ENCODE results near the gene WWC1.

WWC1 gene

DNA sequence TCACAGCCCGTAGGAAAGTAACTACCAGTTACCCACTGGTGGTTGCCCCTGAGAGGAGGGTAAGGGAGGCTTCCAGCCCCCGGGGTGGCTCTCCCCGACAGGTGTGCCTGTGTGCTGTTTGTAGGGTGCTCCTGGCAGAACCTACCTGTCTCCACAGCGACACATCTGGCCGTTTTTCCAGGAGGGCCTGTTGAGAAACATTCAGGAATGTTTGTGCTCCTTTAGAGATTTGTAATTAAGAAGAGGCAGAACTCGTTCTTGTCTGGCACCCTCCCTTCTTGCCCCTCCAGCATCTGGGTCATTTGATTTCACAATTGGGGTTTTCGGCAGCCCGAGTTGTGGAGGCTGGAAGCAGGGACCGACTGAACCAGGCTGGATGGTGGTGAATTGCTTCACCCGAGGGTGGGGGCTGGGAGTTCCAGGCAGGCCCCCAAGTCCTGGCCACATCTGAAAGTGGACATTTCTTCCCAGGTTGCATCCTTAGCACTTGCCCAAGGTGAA lies 74.2 kb downstream of the WWC1 start:
- no peak for DNase-seq

- DNase-seq = no peak
These were observed 74.7 kb downstream of the WWC1 start for GRCh38 chr5:168366116-168366515.

DNA sequence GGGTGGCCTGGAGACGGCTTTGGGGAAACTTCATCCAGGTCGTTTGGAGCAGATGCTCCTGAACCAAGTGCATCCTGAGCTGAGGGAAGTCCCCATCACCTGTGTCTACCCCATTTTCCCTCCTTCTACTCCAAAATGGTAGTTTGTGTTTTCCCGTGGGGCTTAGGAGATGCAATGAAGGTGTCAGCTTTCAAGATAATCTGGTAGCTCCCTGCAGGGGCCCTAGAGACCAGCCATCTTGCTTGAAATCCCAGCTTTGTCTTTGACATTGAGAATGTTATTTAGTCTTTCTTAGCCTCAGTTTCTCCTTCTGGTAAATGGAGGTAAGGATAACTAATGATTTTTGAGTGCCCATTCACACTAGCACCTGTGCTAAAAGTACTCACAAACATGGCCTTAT lies 77.4 kb downstream of the WWC1 start:
- DNase-seq = no peak

- DNase-seq = no peak
These were observed 79.4 kb downstream of the WWC1 start for GRCh38 chr5:168370831-168371230.

DNA sequence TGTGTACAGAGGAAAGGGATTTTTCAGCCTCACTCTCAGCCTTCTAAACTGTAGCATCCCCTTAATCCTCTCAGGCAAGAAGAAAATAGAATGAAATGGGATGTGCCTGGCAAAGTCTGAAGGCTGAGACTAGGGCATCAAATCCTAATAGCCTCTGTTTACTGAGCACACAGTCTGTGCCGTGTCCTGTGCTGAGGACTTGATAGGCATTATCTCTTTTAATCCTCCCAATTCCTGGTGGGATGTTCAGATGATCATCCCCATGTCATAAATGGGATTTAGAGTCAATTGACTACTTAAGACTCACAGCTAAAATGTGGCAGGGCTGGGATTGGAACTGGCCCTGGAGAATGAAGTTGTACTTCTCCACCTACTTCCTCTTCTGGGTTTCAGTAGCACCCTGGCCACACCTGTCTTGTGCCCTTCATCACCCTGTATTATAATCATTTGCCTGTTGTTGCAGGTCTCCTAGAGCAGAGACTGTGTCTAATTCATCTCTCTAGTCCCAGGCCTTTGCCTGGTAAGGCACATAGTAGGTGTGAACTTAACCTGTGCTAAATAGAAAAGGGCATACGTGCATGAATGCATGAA lies 81.0 kb downstream of the WWC1 start:
- no peak for DNase-seq

GRCh38 chr5:168374532-168374931 lies 83.1 kb downstream of the WWC1 start:
- DNase-seq = no peak

GRCh38 chr5:168375214-168375613 lies 83.8 kb downstream of the WWC1 start:
- no peak for DNase-seq

- DNase-seq = no peak
These were observed 86.1 kb downstream of the WWC1 start for GRCh38 chr5:168377525-168377924.

- DNase-seq = no peak
These were observed 87.3 kb downstream of the WWC1 start for GRCh38 chr5:168378741-168379140.

DNA sequence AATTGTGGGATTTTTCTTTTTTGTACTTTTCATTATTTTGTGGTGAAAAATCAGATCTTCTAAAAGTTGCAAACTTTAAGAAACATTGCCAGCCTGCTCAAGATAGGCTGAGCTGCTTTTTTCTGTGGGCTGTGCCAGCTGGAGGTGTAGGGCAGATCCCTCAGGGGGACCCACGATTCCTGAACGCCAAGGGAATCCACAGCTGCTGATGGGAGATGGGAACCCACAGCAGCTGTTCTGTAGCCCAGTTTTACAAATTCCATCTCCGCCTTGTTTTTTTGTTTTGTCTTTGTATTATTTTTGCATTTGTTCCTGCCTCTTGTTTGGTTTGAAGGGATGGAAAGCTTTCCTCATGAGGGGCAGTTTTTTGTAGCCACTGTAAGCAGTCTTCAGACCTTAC lies 91.0 kb downstream of the WWC1 start:
- no peak for DNase-seq

DNA sequence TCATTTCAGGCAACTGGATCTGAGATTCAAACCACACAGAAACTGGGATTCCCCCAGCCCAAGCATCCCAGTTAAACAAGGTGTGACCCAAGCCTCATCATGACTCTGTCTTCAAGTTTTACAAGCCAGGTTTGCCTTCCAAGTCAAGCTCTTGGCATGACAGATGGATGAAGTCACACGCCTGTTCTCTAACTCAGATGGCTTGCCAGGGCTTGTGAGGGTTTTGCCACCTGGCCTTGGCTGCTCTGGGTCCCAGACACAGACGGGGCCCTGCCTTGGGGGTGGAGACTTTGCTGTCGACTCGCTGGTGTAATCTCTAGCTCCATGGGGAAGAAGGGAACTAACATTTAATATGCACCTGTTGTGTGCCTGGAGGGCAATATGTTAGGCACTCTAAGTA lies 99.0 kb downstream of the WWC1 start:
- DNase-seq = no peak

- no peak for DNase-seq
These were observed 102.3 kb downstream of the WWC1 start for GRCh38 chr5:168393773-168394172.

DNA sequence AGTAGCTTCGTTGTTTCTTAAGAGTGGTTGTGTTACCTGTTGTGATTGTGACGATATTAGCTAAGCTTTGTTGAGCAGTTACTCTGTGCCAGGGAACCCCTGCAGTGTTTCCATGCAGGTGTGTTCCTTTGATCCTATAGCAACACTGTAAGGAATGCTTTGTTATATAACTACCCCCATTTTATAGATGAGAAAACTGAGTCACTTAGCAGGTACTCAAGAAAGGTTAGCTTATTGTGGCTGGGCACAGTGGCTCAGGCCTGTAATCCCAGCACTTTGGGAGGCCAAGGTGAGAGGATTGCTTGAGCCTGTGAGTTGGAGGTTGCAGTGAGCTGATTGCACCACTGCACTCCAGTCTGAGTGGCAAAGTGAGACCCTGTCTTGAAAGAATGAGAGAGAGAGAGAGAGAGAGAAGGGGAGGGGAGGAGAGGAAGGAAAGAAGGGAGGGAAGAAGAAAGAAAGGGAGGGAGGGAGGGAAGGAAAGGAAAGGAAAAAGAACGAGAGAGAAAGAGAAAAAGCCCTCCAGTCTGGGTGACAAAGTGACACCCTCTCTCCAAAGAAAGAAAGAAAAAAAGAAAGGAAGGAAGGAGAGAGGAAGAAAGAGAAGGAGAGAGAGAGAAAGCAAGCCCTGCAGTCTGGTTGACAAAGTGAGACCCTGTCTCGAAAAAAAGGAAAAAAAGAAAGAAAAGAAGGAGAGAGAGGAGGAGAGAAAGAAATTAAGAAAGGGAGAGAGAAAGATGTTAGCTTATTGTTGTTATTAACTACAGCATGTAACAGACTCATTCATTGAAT lies 109.2 kb downstream of the WWC1 start:
- no peak for DNase-seq

- DNase-seq = no peak
These were observed 109.8 kb downstream of the WWC1 start for GRCh38 chr5:168401226-168401625.

DNA sequence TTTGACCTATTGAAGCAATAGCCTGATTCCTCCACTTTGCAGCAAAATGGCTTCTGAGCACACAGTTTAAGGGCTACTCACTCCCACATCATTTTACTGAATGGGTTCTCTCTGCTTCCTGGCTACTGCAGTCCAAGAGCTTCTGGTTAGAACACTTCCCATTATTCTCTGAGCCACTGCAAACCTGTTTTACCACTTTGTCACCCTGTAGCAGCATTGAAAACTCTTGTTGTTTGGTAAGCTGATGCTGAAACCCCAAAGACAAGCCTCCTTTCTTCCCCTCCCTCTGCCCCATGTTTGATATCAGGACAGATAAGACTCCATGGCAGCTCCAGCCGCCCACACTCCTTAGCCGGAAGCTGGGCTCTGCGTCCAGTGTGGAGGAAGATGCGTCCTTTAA lies 110.4 kb downstream of the WWC1 start:
- no peak for DNase-seq

DNA sequence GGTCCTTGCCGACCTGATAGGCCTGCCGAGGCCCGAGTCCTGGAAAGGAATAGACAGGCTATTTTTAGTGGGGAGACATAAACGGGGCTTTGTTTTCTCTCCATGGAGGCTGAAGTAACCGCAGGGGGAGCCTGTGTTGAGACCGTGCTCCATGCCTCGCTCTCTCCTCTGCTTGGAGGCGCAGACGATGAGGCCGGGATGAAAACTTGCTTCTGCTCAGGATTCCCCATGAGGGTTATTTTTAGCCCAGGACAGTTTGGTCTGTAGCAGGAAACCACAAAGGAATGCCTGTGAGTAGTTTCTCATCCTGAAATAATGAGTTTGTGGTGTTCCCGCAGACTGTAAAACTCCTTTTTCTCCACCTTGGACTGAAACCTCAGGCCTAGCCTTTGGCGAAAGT lies 112.9 kb downstream of the WWC1 start:
- no peak for DNase-seq

GRCh38 chr5:168407211-168407610 lies 115.8 kb downstream of the WWC1 start:
- no peak for DNase-seq

DNA sequence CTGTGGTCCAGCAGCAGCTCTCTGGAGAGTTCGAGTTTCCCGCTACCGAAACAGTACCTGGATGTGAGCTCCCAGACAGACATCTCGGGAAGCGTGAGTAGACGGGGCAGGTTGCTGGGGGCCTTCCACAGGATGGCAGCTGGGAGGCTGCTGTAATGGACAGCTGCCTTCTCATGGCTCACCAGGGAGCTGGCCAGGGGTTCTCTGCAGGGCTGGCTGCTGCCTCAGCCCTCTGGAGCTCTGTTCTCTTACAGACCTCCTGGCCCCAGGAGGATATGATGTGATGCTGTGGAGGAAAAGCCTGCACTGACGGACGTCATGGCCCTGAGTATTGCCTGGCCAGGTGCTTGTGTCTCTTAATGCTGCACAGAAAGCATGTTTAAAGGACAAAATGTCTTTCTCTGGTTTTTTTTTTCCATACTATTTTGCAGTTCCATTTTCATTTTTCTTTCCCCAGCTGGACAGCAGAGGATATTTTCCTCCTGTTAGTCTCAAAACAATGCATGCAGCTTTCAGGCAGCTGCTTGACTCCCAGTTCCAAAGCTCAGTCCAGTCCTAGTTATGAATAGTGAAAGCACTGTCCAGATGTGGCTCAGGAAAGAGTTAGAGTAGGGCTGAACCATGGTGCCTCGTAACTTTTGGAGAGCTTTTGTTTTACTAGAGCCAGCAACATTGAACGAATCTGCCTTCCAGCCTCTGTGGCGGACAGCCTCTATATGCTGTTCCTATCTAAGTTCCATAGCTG lies 117.3 kb downstream of the WWC1 start:
- DNase-seq = no peak

DNA sequence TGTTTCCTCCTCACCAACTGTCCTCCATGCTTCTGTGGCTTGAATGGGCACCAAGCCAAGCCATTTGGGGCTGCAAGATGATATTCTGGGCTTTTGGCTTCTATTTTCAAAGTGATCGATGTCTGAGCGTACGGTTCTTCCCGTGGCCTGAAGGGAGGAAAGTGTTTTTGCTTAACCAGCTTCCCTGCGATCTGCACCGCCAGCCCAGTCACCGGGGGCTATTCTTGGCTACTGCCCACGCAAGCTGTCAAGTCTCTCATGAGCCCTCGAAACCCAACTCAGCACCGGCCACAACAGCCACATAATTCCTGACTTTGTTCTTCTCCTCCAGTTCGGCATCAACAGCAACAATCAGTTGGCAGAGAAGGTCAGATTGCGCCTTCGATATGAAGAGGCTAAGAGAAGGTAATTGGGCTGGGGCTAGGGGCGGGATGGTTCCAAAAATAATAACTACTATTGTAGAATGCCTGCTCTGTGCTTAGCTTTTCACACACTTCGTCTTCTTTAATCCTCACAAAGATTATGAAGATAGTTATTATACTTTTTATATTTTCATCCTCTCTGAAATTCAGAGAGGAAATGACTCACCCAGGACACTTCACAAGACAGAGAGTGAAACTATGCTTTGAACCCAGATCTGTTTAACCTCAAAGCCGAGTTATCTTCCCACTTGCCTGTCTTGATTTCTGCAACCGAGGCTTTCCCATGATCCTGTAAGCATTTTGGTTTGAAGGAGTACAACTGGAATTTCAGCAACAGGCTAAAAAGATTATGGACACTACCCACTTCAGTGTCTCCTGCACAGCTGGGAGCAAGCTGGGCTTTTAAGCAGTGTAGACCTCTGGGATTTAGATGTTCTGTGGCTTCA lies 118.4 kb downstream of the WWC1 start:
- peak; percentile 43 to 59 for DNase-seq

DNA sequence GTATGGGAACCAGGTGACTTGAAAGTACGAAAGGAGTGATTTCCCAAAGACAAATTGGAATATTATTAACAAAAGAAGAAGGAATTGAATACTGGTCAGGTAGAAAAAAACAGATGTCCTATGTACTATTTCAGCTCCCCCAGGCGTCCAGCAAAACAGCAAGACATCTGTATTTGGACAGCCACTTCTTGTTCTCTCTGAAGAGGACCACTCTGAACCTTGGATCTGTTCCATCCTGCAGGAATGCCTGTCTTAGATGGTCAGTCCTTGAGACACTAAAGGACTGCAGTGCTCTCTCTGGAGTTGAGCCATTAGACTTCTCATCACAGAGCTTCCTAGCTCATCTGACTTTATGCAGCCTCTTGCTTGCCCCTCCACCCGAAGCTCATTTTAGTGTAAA lies 120.4 kb downstream of the WWC1 start:
- no peak for DNase-seq

DNA sequence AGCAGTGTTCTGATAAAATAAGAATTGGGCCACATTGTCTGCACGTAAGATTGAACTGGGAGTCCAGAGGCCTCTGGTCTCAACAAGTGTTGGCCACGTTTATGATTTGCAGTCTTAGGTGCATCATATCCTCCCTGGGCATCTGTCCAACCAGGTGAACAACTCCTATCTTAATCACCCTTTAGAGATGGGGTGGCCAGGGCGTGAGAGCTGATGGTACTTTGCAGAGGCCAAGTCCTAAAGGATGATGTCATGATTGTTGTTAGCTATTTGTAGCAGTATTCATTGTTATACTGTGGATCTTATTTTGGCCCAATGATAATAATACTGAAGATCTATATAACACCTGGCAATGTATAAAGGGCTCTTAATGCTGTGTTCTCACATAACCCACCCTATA lies 121.6 kb downstream of the WWC1 start:
- DNase-seq = no peak

DNA sequence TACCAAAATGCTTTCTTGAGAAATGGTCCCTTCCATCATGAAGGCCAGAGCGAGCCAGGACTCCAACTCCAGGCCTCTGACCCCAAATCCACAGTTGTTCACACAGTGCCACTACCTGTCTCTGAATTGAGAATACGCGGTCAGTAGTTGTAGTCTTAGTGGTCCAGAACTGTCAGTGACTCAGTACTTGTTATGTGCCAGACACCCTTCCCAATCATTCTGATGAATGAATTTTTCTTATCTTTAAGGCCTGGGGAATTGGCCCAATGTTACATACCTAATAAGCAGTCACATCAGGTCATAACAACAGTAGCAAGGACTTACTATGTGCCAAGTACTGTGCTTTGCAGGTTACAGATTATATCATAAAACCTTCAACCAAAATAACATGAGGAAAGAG lies 122.2 kb downstream of the WWC1 start:
- DNase-seq = no peak

- DNase-seq = no peak
These were observed 124.0 kb downstream of the WWC1 start for GRCh38 chr5:168415401-168415800.

Data from activated CD4-positive, alpha-beta T cell treated with anti-CD3 and anti-CD28 coated beads, Interleukin-2, amount 50 U/mL, for 48 hours (primary cell).